IMR-90 (cell line): Measurements from ENCODE around the gene B4GALNT1. TPM values are rescaled to one million over a fixed set of nuclear protein-coding genes. Genes with fewer than 3 reads are reported as not detected.

Experiments used
- ATAC-seq: fragments of 200-7000 bp; cut with Tn5 transposase; 2 replicates; pipeline ENCODE4 v1.9.1; 2020; ENCODE audit warnings: low read depth, mild to moderate bottlenecking, moderate library complexity
- BruUV-seq: library from RNA; stranded (reverse); fragments of 400-500 nt; replicated peaks from 2 replicates; lab custom pipeline; 2021; lab: Mats Ljungman, UMichigan
- CTCF ChIA-PET: fragments of 300-600 bp; formaldehyde crosslinking; extraction: SDS; loops from one replicate; lab custom pipeline; 2021; ENCODE audit warnings: antibody characterized with exemption; lab: Yijun Ruan, JAX
- POLR2A ChIA-PET: fragments of 300-600 bp; sonication (Branson Sonifier 250); formaldehyde crosslinking; loops from one replicate; lab custom pipeline; 2022; ENCODE audit warnings: antibody characterized with exemption; ENCODE audit not compliant: unreplicated experiment; lab: Charles Lee
- DNase-seq: peaks from one replicate; pipeline ENCODE4 v3.0.0; 2013
- H2AFZ ChIP-seq: replicated peaks from 2 replicates; pipeline ENCODE3; 2013; ENCODE audit warnings: low read length, mild to moderate bottlenecking; ENCODE audit not compliant: poor library complexity
- H2AK5ac ChIP-seq: 2 replicates; pipeline ENCODE4 v1.6.1; 2013; ENCODE audit warnings: low read depth, low read length, inconsistent platforms
- H2AK9ac ChIP-seq: replicated peaks from 2 replicates; pipeline ENCODE3; 2013; ENCODE audit warnings: mild to moderate bottlenecking, low read depth, low read length, moderate library complexity; ENCODE audit not compliant: poor library complexity
- H2BK120ac ChIP-seq: 2 replicates; pipeline ENCODE4 v1.6.1; 2013; ENCODE audit warnings: low read depth, low read length, inconsistent platforms
- H2BK15ac ChIP-seq: 3 replicates; pipeline ENCODE4 v1.6.1; 2013; ENCODE audit warnings: low read depth, low read length, inconsistent platforms
- H2BK20ac ChIP-seq: 2 replicates; pipeline ENCODE4 v1.6.1; 2013; ENCODE audit warnings: low read depth, mild to moderate bottlenecking, inconsistent platforms, low read length, moderate library complexity
- H2BK5ac ChIP-seq: 2 replicates; pipeline ENCODE4 v1.6.1; 2013; ENCODE audit warnings: mild to moderate bottlenecking, low read depth, low read length, inconsistent platforms; ENCODE audit not compliant: poor library complexity, severe bottlenecking
- H3K14ac ChIP-seq: replicated peaks from 2 replicates; pipeline ENCODE4 v1.6.1; 2013; ENCODE audit warnings: low read depth, low read length, inconsistent platforms
- H3K18ac ChIP-seq: 2 replicates; pipeline ENCODE4 v1.6.1; 2013; ENCODE audit warnings: low read depth, low read length, control low read depth
- H3K23ac ChIP-seq: 2 replicates; pipeline ENCODE4 v1.6.1; 2013; ENCODE audit warnings: low read depth, low read length, inconsistent platforms
- H3K27ac ChIP-seq: 2 replicates; pipeline ENCODE4 v1.5.1; 2013; ENCODE audit warnings: mild to moderate bottlenecking, control low read depth, low read length; ENCODE audit not compliant: insufficient read depth
- H3K27me3 ChIP-seq: 2 replicates; pipeline ENCODE4 v1.6.1; 2013; ENCODE audit warnings: low read length; ENCODE audit not compliant: control insufficient read depth, insufficient read depth
- H3K36me3 ChIP-seq: 2 replicates; pipeline ENCODE4 v1.6.1; 2013; ENCODE audit warnings: low read length, mixed read lengths; ENCODE audit not compliant: control insufficient read depth, insufficient read depth
- H3K4ac ChIP-seq: 2 replicates; pipeline ENCODE4 v1.6.1; 2013; ENCODE audit warnings: low read depth, low read length, inconsistent platforms
- H3K4me1 ChIP-seq: 2 replicates; pipeline ENCODE4 v1.6.1; 2013; ENCODE audit warnings: low read length, mixed read lengths; ENCODE audit not compliant: control insufficient read depth, insufficient read depth
- H3K4me2 ChIP-seq: 2 replicates; pipeline ENCODE4 v1.6.1; 2013; ENCODE audit warnings: low read depth, mild to moderate bottlenecking, control low read depth, low read length, moderate library complexity
- H3K4me3 ChIP-seq: 2 replicates; pipeline ENCODE4 v1.5.1; 2013; ENCODE audit warnings: low read depth, mild to moderate bottlenecking, control low read depth, low read length, moderate library complexity; ENCODE audit not compliant: insufficient read depth
- H3K56ac ChIP-seq: 2 replicates; pipeline ENCODE4 v1.6.1; 2013; ENCODE audit warnings: low read length, inconsistent platforms; ENCODE audit not compliant: insufficient read depth; ENCODE audit errors: extremely low read depth
- H3K79me1 ChIP-seq, 2 experiments: 2 replicates each; pipeline ENCODE4 v1.6.1; 2013; ENCODE audit warnings: low read length in 2 of 2, inconsistent platforms in 1 of 2, low read depth in 1 of 2
- H3K9ac ChIP-seq: 2 replicates; pipeline ENCODE4 v1.6.1; 2013; ENCODE audit warnings: low read depth, low read length, control low read depth
- H3K9me1 ChIP-seq: 2 replicates; pipeline ENCODE4 v1.6.1; 2013; ENCODE audit warnings: low read length, inconsistent platforms; ENCODE audit not compliant: insufficient read depth
- H3K9me3 ChIP-seq: 2 replicates; pipeline ENCODE4 v1.6.1; 2013; ENCODE audit warnings: low read length; ENCODE audit not compliant: control insufficient read depth, insufficient read depth
- H4K20me1 ChIP-seq: 2 replicates; pipeline ENCODE4 v1.6.1; 2013; ENCODE audit warnings: low read length, inconsistent platforms; ENCODE audit not compliant: insufficient read depth
- H4K5ac ChIP-seq: 2 replicates; pipeline ENCODE4 v1.6.1; 2013; ENCODE audit warnings: mild to moderate bottlenecking, low read depth, low read length, control low read depth
- H4K8ac ChIP-seq, 2 experiments: 2 replicates each; pipeline ENCODE4 v1.6.1; 2013; ENCODE audit warnings: low read depth in 2 of 2, low read length in 2 of 2, control low read depth in 1 of 2, inconsistent platforms in 1 of 2
- H4K91ac ChIP-seq: 2 replicates; pipeline ENCODE4 v1.6.1; 2013; ENCODE audit warnings: low read depth, low read length, inconsistent platforms; ENCODE audit not compliant: insufficient read depth
- CEBPB ChIP-seq: IDR thresholded peaks from 2 replicates; pipeline ENCODE4 v1.6.1; 2012; ENCODE audit warnings: low read depth, low read length, improper control_type of control experiment
- CTCF ChIP-seq: conservative IDR thresholded peaks from 2 replicates; pipeline ENCODE4 v1.5.1; 2012; ENCODE audit warnings: mild to moderate bottlenecking, low read depth, low read length, improper control_type of control experiment
- FOS ChIP-seq: fragments of 150-350 bp; IDR thresholded peaks from 2 replicates; pipeline ENCODE4 v1.6.1; 2016; ENCODE audit warnings: low read depth, low read length
- MAZ ChIP-seq: IDR thresholded peaks from 2 replicates; pipeline ENCODE4 v1.6.1; 2012; ENCODE audit warnings: low read depth, mild to moderate bottlenecking, low read length, improper control_type of control experiment, moderate library complexity, borderline replicate concordance
- MXI1 ChIP-seq: IDR thresholded peaks from 2 replicates; pipeline ENCODE4 v1.6.1; 2012; ENCODE audit warnings: low read depth, mild to moderate bottlenecking, low read length, moderate library complexity, borderline replicate concordance
- SMC3 ChIP-seq: fragments of 150-350 bp; IDR thresholded peaks from 2 replicates; pipeline ENCODE4 v1.6.1; 2016; ENCODE audit warnings: low read depth, mild to moderate bottlenecking, antibody characterized with exemption, low read length, moderate library complexity
- WGBS, 2 experiments: methylation state at CpG; one replicate each; pipeline versions ENCODE4 v1.1.5 to v1.1.7; 2013; ENCODE audit warnings: missing lambda C conversion rate in 2 of 2; ENCODE audit not compliant: insufficient read length in 1 of 2; ENCODE audit errors: extremely low coverage in 2 of 2; 5-methylcytosine and 5-hydroxymethylcytosine counted together
- dilution Hi-C: fragments of 300-500 bp; cut with HindIII; formaldehyde crosslinking; loops from one replicate; pipeline ENCODE4 v1.14.3; 2018; ENCODE audit warnings: low sequenced_read_pairs; ENCODE audit not compliant: unreplicated experiment
- in situ Hi-C: fragments of 300-500 bp; cut with MboI; formaldehyde crosslinking; loops from 3 replicates; pipeline ENCODE4 v1.14.3; 2019; ENCODE audit warnings: low sequenced_read_pairs, inconsistent platforms, mixed read lengths
- intact Hi-C: fragments of 100-400 bp; cut with micrococcal nuclease; formaldehyde crosslinking; loops from 2 replicates; pipeline ENCODE4 v1.10.0; 2022
- polyA plus RNA-seq, 3 experiments: library from polyadenylated mRNA; depleted of rRNA; stranded (reverse); fragments of >200 nt; gene quantifications; 2 replicates each; pipeline ENCODE4 v1.2.3, GENCODE V29; 2012; ENCODE audit warnings: low replicate concordance in 1 of 3
- total RNA-seq: library from RNA; depleted of rRNA; stranded (reverse); fragments of >200 nt; gene quantifications from 2 replicates; pipeline ENCODE4 v1.2.3, GENCODE V29; 2012
- TF ChIP-seq, protein P1 (sequence below): fragments of 150-350 bp; IDR thresholded peaks from 2 replicates; pipeline ENCODE4 v1.6.1; 2016; ENCODE audit warnings: low read depth, mild to moderate bottlenecking, low read length, moderate library complexity, borderline replicate concordance

Gene B4GALNT1
- total and polyA plus RNA-seq, 2 of the 4 experiments (the other 2 are of a cell fraction): 0.18 to 0.62 TPM

DNA sequence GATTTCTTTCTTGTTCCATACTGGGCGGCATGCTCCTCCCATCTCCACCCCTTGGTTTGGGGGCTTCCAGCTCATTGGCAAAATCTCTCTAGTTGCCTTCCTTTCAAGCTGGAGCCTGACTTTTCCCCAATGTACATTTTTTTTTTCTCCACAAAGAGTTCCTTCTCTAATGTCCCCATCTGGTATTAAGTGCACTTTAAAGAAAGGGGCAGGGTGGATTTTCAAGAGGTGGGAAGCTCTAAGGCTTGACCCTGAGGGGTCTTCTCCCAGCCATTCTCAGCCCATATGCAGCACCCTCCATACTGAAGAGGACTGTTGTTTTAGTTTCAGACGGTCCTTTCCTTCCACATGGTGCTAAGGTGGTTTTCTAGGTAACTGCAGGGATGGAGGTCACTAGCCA, 47.8 kb downstream of the B4GALNT1 start:
- Histone ChIP-seq H3K23ac (no peak overlapping the region), H3K56ac (no peak overlapping the region), H2BK120ac (no peak overlapping the region), H2AK9ac (no peak overlapping the region), H4K5ac (no peak overlapping the region), H4K20me1 (no peaks in the 10 kb centered on the region), H2BK5ac (no peak overlapping the region), H3K4me1 (no peaks in the 10 kb centered on the region), H3K18ac (no peak overlapping the region), H3K4me2 (no peak overlapping the region), H2BK20ac (no peak overlapping the region), H3K9ac (no peak overlapping the region), H3K36me3 (no peaks in the 10 kb centered on the region), H4K91ac (no peak overlapping the region), H3K27ac (no peak overlapping the region), H3K27me3 (peaks cover 36% of the 10 kb centered on the region), H3K14ac (no peak overlapping the region), H4K8ac (no peak overlapping the region), H3K4me3 (no peak overlapping the region), H3K79me1 (no peaks in the 10 kb centered on the region), H3K9me1 (no peaks in the 10 kb centered on the region; the same call in 1 of the 2 replicates), H2AFZ (no peak overlapping the region), H3K9me3 (no peaks in the 10 kb centered on the region), H3K4ac (no peak overlapping the region), H2BK15ac (no peak overlapping the region), H2AK5ac (no peak overlapping the region)
- ATAC-seq: no peak
- DNase-seq: no peak
- no peak for TF ChIP-seq CEBPB
- TF ChIP-seq MXI1: no peak
- TF ChIP-seq, protein P1, sequence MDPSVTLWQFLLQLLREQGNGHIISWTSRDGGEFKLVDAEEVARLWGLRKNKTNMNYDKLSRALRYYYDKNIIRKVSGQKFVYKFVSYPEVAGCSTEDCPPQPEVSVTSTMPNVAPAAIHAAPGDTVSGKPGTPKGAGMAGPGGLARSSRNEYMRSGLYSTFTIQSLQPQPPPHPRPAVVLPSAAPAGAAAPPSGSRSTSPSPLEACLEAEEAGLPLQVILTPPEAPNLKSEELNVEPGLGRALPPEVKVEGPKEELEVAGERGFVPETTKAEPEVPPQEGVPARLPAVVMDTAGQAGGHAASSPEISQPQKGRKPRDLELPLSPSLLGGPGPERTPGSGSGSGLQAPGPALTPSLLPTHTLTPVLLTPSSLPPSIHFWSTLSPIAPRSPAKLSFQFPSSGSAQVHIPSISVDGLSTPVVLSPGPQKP: no peak
- TF ChIP-seq CTCF: no peak
- no peak for TF ChIP-seq MAZ
- TF ChIP-seq SMC3: no peak
- no peak for TF ChIP-seq FOS
- dilution Hi-C loops (no loop called here), in situ Hi-C loops (loop anchor here (10.0 kb wide), 1 partner anchor 150 kb away; the partner anchor contains the start of gene AGAP2), intact Hi-C loops (no loop called here)
- BruUV-seq: no TSS peak
- WGBS, 2 experiments: no CpG with 5 or more reads among the region's 2 CpGs
- POLR2A ChIA-PET: interaction anchor here (0.6 kb wide), 1 partner anchor 55 kb away, joined by 3 read pairs; no protein-coding TSS in a partner anchor
- CTCF ChIA-PET: interaction anchor here (0.7 to 1.7 kb wide), 4 partner anchors 36 to 48 kb away, joined by 3 to 11 read pairs (median 5); partner anchors contain the start of gene B4GALNT1
